Activated T-cell treated with anti-CD3 and anti-CD28 coated beads for 48 hours (primary cell): ENCODE data around the gene SETBP1.

ENCODE experiments used
- DNase-seq: peaks from one replicate; pipeline ENCODE4 v3.0.0-alpha.2; 2020; ENCODE audit warnings: low read depth

The SETBP1 gene

GRCh38 chr18:45069546-45069945 lies 388.9 kb downstream of the SETBP1 start:
- DNase-seq = no peak

GRCh38 chr18:45071956-45072355 lies 391.3 kb downstream of the SETBP1 start:
- no peak for DNase-seq

GRCh38 chr18:45073556-45073955 lies 392.9 kb downstream of the SETBP1 start:
- no peak for DNase-seq

GRCh38 chr18:45081566-45082181 lies 401.0 kb downstream of the SETBP1 start:
- DNase-seq = no peak

GRCh38 chr18:45083226-45083855 lies 402.7 kb downstream of the SETBP1 start:
- DNase-seq = no peak

GRCh38 chr18:45084206-45084605 lies 403.5 kb downstream of the SETBP1 start:
- no peak for DNase-seq

- DNase-seq = no peak
These were observed 405.4 kb downstream of the SETBP1 start for GRCh38 chr18:45085916-45086624.

- no peak for DNase-seq
These were observed 406.1 kb downstream of the SETBP1 start for GRCh38 chr18:45086777-45087176.

- DNase-seq = no peak
These were observed 409.9 kb downstream of the SETBP1 start for GRCh38 chr18:45090526-45091140.

GRCh38 chr18:45100321-45101105 lies 419.8 kb downstream of the SETBP1 start:
- DNase-seq = no peak

- DNase-seq = no peak
These were observed 421.4 kb downstream of the SETBP1 start for GRCh38 chr18:45102126-45102525.

GRCh38 chr18:45102863-45103262 lies 422.2 kb downstream of the SETBP1 start:
- no peak for DNase-seq

GRCh38 chr18:45103319-45104048 lies 422.8 kb downstream of the SETBP1 start:
- DNase-seq = no peak

- DNase-seq = no peak
These were observed 423.3 kb downstream of the SETBP1 start for GRCh38 chr18:45104049-45104395.

GRCh38 chr18:45106331-45106774 lies 425.7 kb downstream of the SETBP1 start:
- DNase-seq = no peak

GRCh38 chr18:45107425-45107824 lies 426.7 kb downstream of the SETBP1 start:
- no peak for DNase-seq

GRCh38 chr18:45108754-45109153 lies 428.1 kb downstream of the SETBP1 start:
- no peak for DNase-seq

GRCh38 chr18:45109271-45109670 lies 428.6 kb downstream of the SETBP1 start:
- no peak for DNase-seq

- DNase-seq = no peak
These were observed 429.0 kb downstream of the SETBP1 start for GRCh38 chr18:45109706-45110105.

- DNase-seq = no peak
These were observed 430.2 kb downstream of the SETBP1 start for GRCh38 chr18:45110577-45111501.
